ENCODE data around the gene IFI27L2.

The IFI27L2 gene

GRCh38 chr14:94098326-94098992 is 30.9 kb downstream of the IFI27L2 start:
- peak; percentile 81 for DNase-seq

- no peak for DNase-seq
These were observed 32.3 kb downstream of the IFI27L2 start for GRCh38 chr14:94097091-94097490.

- DNase-seq = no peak
These were observed 36.0 kb downstream of the IFI27L2 start for GRCh38 chr14:94093418-94093817.

GRCh38 chr14:94089479-94089878 is 39.9 kb downstream of the IFI27L2 start:
- peak; percentile 60 for DNase-seq

GRCh38 chr14:94088516-94088915 is 40.9 kb downstream of the IFI27L2 start:
- peak; percentile 52 for DNase-seq

- no peak for DNase-seq
These were observed 41.5 kb downstream of the IFI27L2 start for GRCh38 chr14:94087891-94088290.

- DNase-seq = no peak
These were observed 48.0 kb downstream of the IFI27L2 start for GRCh38 chr14:94081386-94081820.

- DNase-seq = peak; percentile 92
These were observed 48.6 kb downstream of the IFI27L2 start, which contains the start of the genes DDX24 and IFI27L1 for GRCh38 chr14:94080621-94081385. Gene DDX24, minus strand, starts transcription at chr14:94081202. Its CDS starts 1,460 bp downstream, at chr14:94079742. Gene IFI27L1, plus strand, starts transcription at chr14:94081310. Its CDS starts 15,628 bp downstream, at chr14:94096938.

- peak; percentile 50 for DNase-seq
These were observed 49.3 kb downstream of the IFI27L2 start for GRCh38 chr14:94079891-94080620.

GRCh38 chr14:94077823-94078222 is 51.6 kb downstream of the IFI27L2 start:
- no peak for DNase-seq
